ENCODE measurements around the gene COL4A5. TPM values are rescaled to one million over a fixed set of nuclear protein-coding genes. Genes with fewer than 3 reads are reported as not detected.

The COL4A5 gene
- total and polyA plus RNA-seq, 2 of the 8 experiments (the other 6 are each of a cell fraction or from before 2014, with no cell fraction given): 24.9 to 30.2 TPM

- DNase-seq (ENCODE audit: low read depth in 1 of 2, low spot score in 2 of 2) (no peak), FAIRE-seq (no peak)
- H3K4me1 ChIP-seq (replicated peaks in 1 of 4; ENCODE audit: control insufficient read depth in 3 of 4, insufficient read depth in 4 of 4, low read length in 3 of 4): peaks cover 0 to 3% (median 1%) of the 10 kb centered on the region in 4 experiments; a peak in 2 of 7 replicates
- H2AK5ac ChIP-seq (ENCODE audit: low read depth, low read length): no peak overlapping the region
- no peak overlapping the region for H3K56ac ChIP-seq (replicated peaks; ENCODE audit: insufficient read length, low read depth, low read length)
- H3K23ac ChIP-seq (ENCODE audit: insufficient read length): no peak overlapping the region
- H4K5ac ChIP-seq (ENCODE audit: insufficient read length, low read depth, low read length): no peak overlapping the region
- no peaks in the 10 kb centered on the region; a peak in 1 of 4 replicates for H3K9me3 ChIP-seq (ENCODE audit: insufficient read depth in 2 of 2, low read depth in 1 of 2, low read length in 1 of 2)
- H3K14ac ChIP-seq (ENCODE audit: insufficient read length): no peak overlapping the region
- H4K8ac ChIP-seq (ENCODE audit: extremely low read depth, insufficient read depth, low read length): no peak overlapping the region
- no peak overlapping the region for H3K9ac ChIP-seq (replicated peaks in 1 of 4; ENCODE audit: extremely low read depth in 1 of 4, low read depth in 3 of 4, low read length in 3 of 4)
- no peak overlapping the region for H2BK20ac ChIP-seq (ENCODE audit: low read length)
- peaks cover 0 to 53% of the 10 kb centered on the region in 2 experiments; a peak in 2 of 4 replicates for H3K79me2 ChIP-seq (ENCODE audit: control insufficient read depth in 1 of 2, insufficient read depth in 2 of 2, low read length in 2 of 2)
- H2BK12ac ChIP-seq (ENCODE audit: low read depth, low read length): no peak overlapping the region
- H4K20me1 ChIP-seq (replicated peaks in 1 of 2; ENCODE audit: control insufficient read depth in 1 of 2, insufficient read depth in 2 of 2, low read length in 2 of 2): no peaks in the 10 kb centered on the region
- no peak overlapping the region for H2AFZ ChIP-seq (ENCODE audit: low read length)
- TF ChIP-seq TCF12 (IDR thresholded peaks at IDR 0.05; ENCODE audit: low read depth, low read length) (no peak), TBP (IDR thresholded peaks at IDR 0.05; ENCODE audit: low read depth, low read length) (no peak), USF2 (IDR thresholded peaks at IDR 0.05; ENCODE audit: low read length) (no peak), YY1 (IDR thresholded peaks at IDR 0.05; ENCODE audit: low read depth, low read length) (no peak), CHD1 (IDR thresholded peaks at IDR 0.05; ENCODE audit: low read depth, low read length) (no peak), BACH1 (IDR thresholded peaks at IDR 0.05; ENCODE audit: low read length) (no peak), TEAD4 (IDR thresholded peaks at IDR 0.05; ENCODE audit: low read depth, low read length) (no peak), KDM1A (IDR thresholded peaks at IDR 0.05; ENCODE audit: borderline replicate concordance, low read length) (no peak)
- no peak overlapping the region for H3K4me3 ChIP-seq (ENCODE audit: extremely low read depth in 1 of 4, insufficient read depth in 2 of 4, low read depth in 3 of 4, low read length in 4 of 4)
- H3K4ac ChIP-seq (replicated peaks; ENCODE audit: insufficient read length, low read depth, low read length): no peak overlapping the region
- no peak overlapping the region for H2BK5ac ChIP-seq (ENCODE audit: low read depth, low read length)
- H4K91ac ChIP-seq (replicated peaks; ENCODE audit: insufficient read length, low read length): no peak overlapping the region
- no peak overlapping the region; a peak in 1 of 4 replicates for H3K4me2 ChIP-seq (ENCODE audit: insufficient read depth in 1 of 2, low read depth in 2 of 2, low read length in 2 of 2)
- ChIA-PET POLR2A (ENCODE audit: partially characterized antibody) (no interaction called here), CTCF (ENCODE audit: partially characterized antibody) (no interaction called here)
- H3K18ac ChIP-seq (ENCODE audit: extremely low read depth, low read length): no peak overlapping the region
- no peaks in the 10 kb centered on the region for H3K27me3 ChIP-seq (replicated peaks in 1 of 4; ENCODE audit: control insufficient read depth in 3 of 4, extremely low read depth in 1 of 4, insufficient read depth in 3 of 4, low read length in 3 of 4)
- 88% methylated on average over 2 of the region's 2 CpGs; no CpG with 5 or more reads in 1 of the 2 experiments for WGBS, 2 experiments (ENCODE audit: extremely low coverage in 1 of 2, insufficient coverage in 1 of 2, insufficient read length in 1 of 2, insufficient replicate concordance in 2 of 2, low coverage in 1 of 2, low lambda C conversion rate in 2 of 2, missing lambda C conversion rate in 1 of 2)
- no peaks in the 10 kb centered on the region for H3K79me1 ChIP-seq (ENCODE audit: low read depth, low read length)
- no peak overlapping the region for H2BK15ac ChIP-seq (ENCODE audit: low read length)
- no peaks in the 10 kb centered on the region; the same call in 1 of the 2 replicates for H3K23me2 ChIP-seq (ENCODE audit: low read depth, low read length)
- no peak overlapping the region for H2BK120ac ChIP-seq (replicated peaks; ENCODE audit: low read depth, low read length)
- no peak overlapping the region for H3K27ac ChIP-seq (ENCODE audit: low read depth, low read length)
- H3K36me3 ChIP-seq (ENCODE audit: control insufficient read depth in 2 of 4, insufficient read depth in 4 of 4, low read length in 3 of 4): peaks cover 0 to 2% (median 0%) of the 10 kb centered on the region in 4 experiments; a peak in 1 of 8 replicates
Observed at GRCh38 chrX:108442901-108443464, 3.3 kb downstream of the COL4A5 start.

Data from H1 (cell line).